HUES48 (cell line): Measurements from ENCODE around the gene RERE.

ENCODE experiments used
- H3K27ac ChIP-seq: one replicate; pipeline ENCODE4 v1.7.0; 2013; ENCODE audit warnings: low read depth, low read length, inconsistent platforms
- H3K27me3 ChIP-seq: 2 replicates; pipeline ENCODE4 v1.6.1; 2013; ENCODE audit warnings: mild to moderate bottlenecking, low read length; ENCODE audit not compliant: control insufficient read depth, insufficient read depth
- H3K36me3 ChIP-seq: 2 replicates; pipeline ENCODE4 v1.6.1; 2013; ENCODE audit warnings: low read length; ENCODE audit not compliant: control insufficient read depth, insufficient read depth
- H3K4me1 ChIP-seq: 2 replicates; pipeline ENCODE4 v1.6.1; 2013; ENCODE audit warnings: mild to moderate bottlenecking, low read length; ENCODE audit not compliant: control insufficient read depth, insufficient read depth
- H3K4me3 ChIP-seq: 2 replicates; pipeline ENCODE4 v1.5.1; 2013; ENCODE audit warnings: mild to moderate bottlenecking, low read depth, low read length
- H3K9ac ChIP-seq: 2 replicates; pipeline ENCODE4 v1.6.1; 2013; ENCODE audit warnings: mild to moderate bottlenecking, low read depth, low read length, moderate library complexity
- H3K9me3 ChIP-seq: 2 replicates; pipeline ENCODE4 v1.6.1; 2013; ENCODE audit warnings: low read length; ENCODE audit not compliant: control insufficient read depth, insufficient read depth

The RERE gene

GRCh38 chr1:8752411-8752810, 65.0 kb downstream of the RERE start:
- Histone ChIP-seq H3K4me3 (no peak overlapping the region), H3K9me3 (no peaks in the 10 kb centered on the region), H3K36me3 (no peaks in the 10 kb centered on the region), H3K9ac (no peak overlapping the region), H3K27ac (no peak overlapping the region), H3K27me3 (no peaks in the 10 kb centered on the region), H3K4me1 (peaks cover 28% of the 10 kb centered on the region)

- Histone ChIP-seq H3K4me3 (no peak overlapping the region), H3K27ac (no peak overlapping the region), H3K27me3 (no peaks in the 10 kb centered on the region)
These were observed 65.5 kb downstream of the RERE start for GRCh38 chr1:8751984-8752383.

GRCh38 chr1:8747879-8748825, 69.3 kb downstream of the RERE start:
- Histone ChIP-seq H3K4me1 (0 out of 2 replicates have a peak, but pooled peaks cover 2% of the 10 kb centered on the region), H3K36me3 (no peaks in the 10 kb centered on the region), H3K9me3 (no peaks in the 10 kb centered on the region), H3K27me3 (no peaks in the 10 kb centered on the region), H3K9ac (no peak overlapping the region), H3K27ac (no peak overlapping the region), H3K4me3 (no peak overlapping the region)

More at GRCh38 chr1:8751984-8752383, 65.5 kb downstream of the RERE start:
- Histone ChIP-seq H3K9me3 (no peaks in the 10 kb centered on the region), H3K36me3 (no peaks in the 10 kb centered on the region), H3K4me1 (peaks cover 25% of the 10 kb centered on the region), H3K9ac (no peak overlapping the region)

- Histone ChIP-seq H3K4me3 (no peak overlapping the region), H3K9me3 (no peaks in the 10 kb centered on the region), H3K27ac (no peak overlapping the region), H3K4me1 (no peaks in the 10 kb centered on the region), H3K9ac (no peak overlapping the region), H3K27me3 (no peaks in the 10 kb centered on the region), H3K36me3 (no peaks in the 10 kb centered on the region)
These were observed 70.9 kb downstream of the RERE start for GRCh38 chr1:8746554-8746953.

- Histone ChIP-seq H3K27ac (no peak overlapping the region), H3K4me1 (no peaks in the 10 kb centered on the region), H3K9ac (no peak overlapping the region), H3K4me3 (no peak overlapping the region), H3K36me3 (no peaks in the 10 kb centered on the region), H3K27me3 (no peaks in the 10 kb centered on the region), H3K9me3 (no peaks in the 10 kb centered on the region)
These were observed 71.6 kb downstream of the RERE start for GRCh38 chr1:8745749-8746390.

GRCh38 chr1:8745346-8745745, 72.1 kb downstream of the RERE start:
- no peaks in the 10 kb centered on the region for H3K9me3 ChIP-seq
- no peaks in the 10 kb centered on the region for H3K27me3 ChIP-seq
- H3K27ac ChIP-seq = no peak overlapping the region
- no peak overlapping the region for H3K9ac ChIP-seq
- H3K4me1 ChIP-seq = no peaks in the 10 kb centered on the region
- H3K36me3 ChIP-seq = no peaks in the 10 kb centered on the region
- no peak overlapping the region for H3K4me3 ChIP-seq

GRCh38 chr1:8742022-8742924, 75.2 kb downstream of the RERE start:
- H3K27me3 ChIP-seq = no peaks in the 10 kb centered on the region
- H3K9ac ChIP-seq = no peak overlapping the region
- H3K27ac ChIP-seq = no peak overlapping the region
- peaks cover 5% of the 10 kb centered on the region for H3K36me3 ChIP-seq
- H3K9me3 ChIP-seq = peaks cover 4% of the 10 kb centered on the region; the same call in 1 of the 2 replicates
- H3K4me3 ChIP-seq = no peak overlapping the region
- H3K4me1 ChIP-seq = no peaks in the 10 kb centered on the region

GRCh38 chr1:8740034-8740449, 77.4 kb downstream of the RERE start:
- H3K27me3 ChIP-seq = no peaks in the 10 kb centered on the region
- H3K4me1 ChIP-seq = no peaks in the 10 kb centered on the region
- H3K9me3 ChIP-seq = peaks cover 4% of the 10 kb centered on the region; the same call in 1 of the 2 replicates
- no peak overlapping the region for H3K9ac ChIP-seq
- no peak overlapping the region for H3K4me3 ChIP-seq
- H3K36me3 ChIP-seq = peaks cover 5% of the 10 kb centered on the region
- no peak overlapping the region for H3K27ac ChIP-seq

- Histone ChIP-seq H3K27me3 (no peaks in the 10 kb centered on the region), H3K9me3 (peaks cover 4% of the 10 kb centered on the region; the same call in 1 of the 2 replicates), H3K9ac (no peak overlapping the region)
These were observed 78.1 kb downstream of the RERE start for GRCh38 chr1:8739377-8739776.

GRCh38 chr1:8736927-8737326, 80.5 kb downstream of the RERE start:
- peaks cover 12% of the 10 kb centered on the region; the same call in 1 of the 2 replicates for H3K9me3 ChIP-seq
- H3K27me3 ChIP-seq = no peaks in the 10 kb centered on the region
- H3K4me3 ChIP-seq = no peak overlapping the region
- no peaks in the 10 kb centered on the region for H3K4me1 ChIP-seq
- H3K9ac ChIP-seq = no peak overlapping the region
- peaks cover 5% of the 10 kb centered on the region for H3K36me3 ChIP-seq
- H3K27ac ChIP-seq = no peak overlapping the region

More at GRCh38 chr1:8739377-8739776, 78.1 kb downstream of the RERE start:
- H3K27ac ChIP-seq = no peak overlapping the region
- peaks cover 5% of the 10 kb centered on the region for H3K36me3 ChIP-seq
- no peaks in the 10 kb centered on the region for H3K4me1 ChIP-seq
- no peak overlapping the region for H3K4me3 ChIP-seq
